ENCODE results near the gene THADA.
"Not testable (repeated sequence)": the region's sequence is repeated elsewhere in the genome, so short reads cannot be mapped to it uniquely, and the experiment has no call there.

Gene THADA

DNA sequence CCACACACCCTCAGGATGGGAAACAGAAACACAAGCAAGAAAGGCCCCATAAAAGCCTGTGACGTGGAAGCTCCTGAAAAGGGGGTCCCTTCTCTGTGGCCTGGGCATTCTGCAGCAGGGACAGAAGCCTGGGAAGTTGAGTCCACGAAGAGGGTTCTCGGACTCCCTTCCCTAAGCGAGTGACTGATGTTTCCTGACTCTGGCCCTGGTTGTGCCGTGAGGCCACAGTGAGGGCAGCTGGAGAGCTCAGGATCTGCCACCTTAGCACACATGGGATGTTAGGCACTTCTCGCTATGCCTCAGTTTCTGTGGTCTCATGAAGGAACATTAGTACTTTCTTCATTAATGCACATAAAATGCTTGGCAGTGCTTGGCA, 282.2 kb downstream of the THADA start:
- no peak for DNase-seq

DNA sequence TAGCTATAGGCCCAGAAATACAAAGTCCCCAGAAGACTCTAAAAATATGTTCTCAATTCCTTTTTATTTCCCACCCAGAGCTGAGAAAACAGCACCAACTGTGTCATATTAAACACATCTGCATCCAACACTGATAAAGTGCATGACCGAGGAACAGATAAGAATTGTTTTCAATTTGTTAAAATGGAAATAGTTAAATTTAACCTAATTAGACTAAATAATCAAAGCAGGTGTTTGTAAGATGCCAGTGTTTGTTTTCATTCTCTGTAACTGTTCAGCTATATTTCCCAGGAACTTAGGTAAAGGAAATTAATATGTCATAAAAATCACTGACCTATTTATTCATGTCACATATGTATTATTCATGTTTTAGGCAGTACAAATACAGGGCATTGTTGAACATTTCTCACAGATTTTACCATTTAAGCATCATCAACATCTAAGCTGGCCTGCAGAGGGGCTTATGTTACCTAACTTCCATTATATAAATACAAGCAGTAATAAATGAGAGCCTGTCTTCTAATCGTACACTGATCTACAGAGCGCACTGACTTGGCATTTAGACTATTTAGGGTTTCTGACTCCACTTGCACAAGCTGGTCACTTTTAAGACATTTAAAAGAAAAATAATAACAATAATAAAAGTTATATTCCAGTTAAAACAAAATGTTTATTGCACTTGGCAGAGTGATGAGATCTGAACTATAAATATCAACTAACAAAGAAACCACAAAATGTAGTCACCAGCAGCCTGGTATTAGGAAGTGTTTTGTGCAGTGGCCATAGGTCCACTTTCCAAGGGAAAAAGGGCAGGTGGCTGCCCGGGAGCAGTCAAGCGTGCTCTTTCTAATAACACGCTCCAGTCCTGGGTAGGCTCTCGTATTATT, 282.8 kb downstream of the THADA start:
- DNase-seq: no peak

DNA sequence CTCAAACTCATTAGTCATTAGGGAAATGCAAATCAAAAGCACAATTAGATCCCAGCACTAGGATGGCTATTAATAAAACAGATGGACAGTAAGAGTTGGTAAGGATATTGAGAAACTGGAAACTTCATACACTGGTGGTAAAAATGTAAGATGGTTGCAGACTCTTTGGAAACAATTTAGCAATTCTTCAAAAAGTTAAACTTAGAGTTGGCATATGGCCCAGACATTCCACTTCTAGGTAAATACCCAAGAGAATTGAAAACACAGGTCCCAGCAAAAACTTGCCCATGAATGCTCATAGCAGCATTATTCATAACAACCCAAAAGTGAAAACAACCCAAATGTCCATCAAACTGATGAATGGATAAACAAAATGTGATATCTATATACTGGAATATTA, 284.6 kb downstream of the THADA start:
- DNase-seq: no peak

DNA sequence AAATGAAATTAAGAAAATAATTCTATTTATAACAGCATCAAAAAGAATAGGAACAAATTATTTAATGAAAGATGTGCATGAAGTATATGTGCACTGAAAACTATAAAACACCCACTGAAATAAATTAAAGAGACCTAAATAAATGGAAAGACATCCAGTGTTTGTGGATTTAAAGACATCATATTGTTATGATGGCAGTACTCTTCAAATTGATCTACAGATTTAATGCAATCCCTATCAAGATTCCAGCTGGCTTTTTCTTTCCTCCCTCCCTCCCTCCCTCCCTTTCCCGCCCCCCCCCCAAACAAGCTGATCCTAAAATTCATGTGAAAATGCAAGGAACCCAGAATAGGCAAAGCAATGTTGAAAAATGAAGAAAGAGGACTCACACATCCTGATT, 285.9 kb downstream of the THADA start:
- DNase-seq: no peak

DNA sequence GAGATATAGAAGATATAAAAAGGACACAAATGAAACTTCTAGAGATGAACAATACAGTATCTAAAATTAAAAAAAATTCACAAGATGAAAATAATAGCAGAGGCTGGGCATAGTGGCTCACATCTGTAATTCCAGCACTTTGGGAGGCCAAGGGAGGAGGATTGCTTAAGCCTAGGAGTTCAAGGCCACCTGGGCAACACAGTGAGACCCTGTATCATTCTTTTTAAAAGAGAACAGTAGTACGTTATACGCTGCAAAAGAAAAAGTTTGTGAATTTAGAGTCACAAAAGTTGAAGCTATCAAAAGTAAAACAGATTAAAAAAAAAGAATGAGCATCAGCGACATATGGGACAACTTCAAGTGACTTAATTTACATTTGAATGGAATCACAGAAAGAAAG, 287.9 kb downstream of the THADA start:
- no peak for DNase-seq

DNA sequence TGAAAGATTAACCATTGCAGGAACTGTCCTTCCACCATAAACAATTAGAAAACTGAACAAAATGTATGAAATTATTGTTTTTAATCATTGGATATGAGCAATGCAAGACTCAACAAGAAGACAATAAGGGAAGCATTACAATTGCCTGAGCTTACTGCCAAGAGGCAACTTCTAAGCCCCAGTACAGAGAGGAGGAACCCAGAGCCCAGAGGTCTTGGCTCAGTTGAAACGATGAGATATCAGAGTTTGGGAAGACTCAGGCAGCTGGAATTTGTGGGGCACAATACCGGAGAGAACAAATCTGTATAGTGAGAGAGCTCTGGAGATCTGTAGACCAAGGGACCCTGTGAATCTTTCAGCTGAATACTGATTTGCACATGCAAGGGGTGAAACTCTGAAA, 288.8 kb downstream of the THADA start:
- no peak for DNase-seq

DNA sequence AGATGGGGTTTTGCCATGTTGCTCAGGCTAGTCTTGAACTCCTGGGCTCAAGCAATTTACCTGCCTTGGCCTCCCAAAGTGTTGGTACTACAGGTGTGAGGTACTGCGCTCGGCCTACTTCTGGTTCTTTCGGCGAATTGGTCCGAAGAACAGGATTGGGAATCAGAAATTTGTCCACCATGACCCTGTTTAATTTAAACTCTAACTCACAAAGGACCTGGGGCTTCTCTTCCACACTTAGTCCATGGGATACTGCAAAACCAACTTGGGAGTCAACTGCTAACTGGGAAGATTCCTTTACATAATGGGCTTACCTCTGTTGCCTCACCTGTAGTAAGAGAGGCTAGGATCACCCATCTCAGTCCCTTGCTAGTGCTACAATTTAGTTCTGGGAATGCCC, 289.6 kb downstream of the THADA start:
- no peak for DNase-seq

DNA sequence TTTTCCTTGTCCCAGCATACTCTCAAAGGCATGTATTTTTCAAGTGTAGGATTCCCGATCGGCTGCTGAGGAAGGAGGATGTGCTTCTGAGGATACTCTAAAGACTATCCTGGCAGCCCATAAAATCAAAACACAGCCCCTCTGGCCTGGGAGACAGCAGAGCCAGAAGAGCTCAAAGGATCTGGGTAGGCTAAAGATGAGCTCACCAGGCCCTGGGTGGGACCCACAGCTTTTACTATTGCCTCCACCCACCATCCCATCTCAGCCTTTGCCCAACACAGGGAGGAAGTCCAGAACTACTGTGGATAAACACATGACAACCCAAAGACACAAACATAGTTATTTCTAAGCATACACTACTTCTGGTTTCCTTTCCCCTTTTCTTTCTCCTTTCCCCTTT, 290.3 kb downstream of the THADA start:
- DNase-seq: no peak

DNA sequence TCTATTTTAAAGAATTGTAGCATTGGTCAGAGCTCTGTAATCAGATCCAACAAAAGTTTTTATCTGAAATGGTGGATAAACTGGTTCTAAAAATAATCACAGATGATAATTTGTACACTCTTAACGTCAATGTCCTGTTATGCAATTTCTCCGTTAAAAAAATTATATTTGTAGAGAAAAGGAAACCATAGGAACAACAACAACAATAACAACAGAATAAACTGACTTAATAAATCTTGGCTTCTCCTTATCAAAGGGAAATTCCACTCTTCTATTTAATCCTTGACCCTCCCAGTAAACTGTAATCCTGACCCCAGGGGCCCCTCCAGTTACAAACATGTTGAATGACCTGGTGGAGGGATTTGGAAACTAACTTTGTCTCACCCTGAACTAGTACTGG, 290.8 kb downstream of the THADA start:
- DNase-seq: no peak

DNA sequence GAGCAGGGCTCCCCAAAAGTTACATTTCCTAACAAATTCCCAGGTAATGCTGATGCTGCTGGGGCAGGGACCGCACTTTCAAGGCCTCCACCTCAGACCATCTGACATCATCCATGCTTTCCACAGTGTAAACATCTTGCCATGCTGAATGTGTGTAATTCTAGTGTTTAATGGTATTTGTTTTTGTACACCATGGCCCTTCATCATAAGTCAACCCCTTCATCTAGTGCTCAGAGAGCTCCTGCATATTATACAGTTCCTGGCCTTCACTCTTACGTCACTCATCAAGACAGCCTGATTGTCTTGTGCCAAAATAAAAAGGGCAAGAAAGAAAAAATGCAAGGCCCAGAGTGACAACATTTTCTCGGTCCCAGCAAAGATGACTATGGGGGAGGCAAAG, 291.9 kb downstream of the THADA start:
- no peak for DNase-seq

DNA sequence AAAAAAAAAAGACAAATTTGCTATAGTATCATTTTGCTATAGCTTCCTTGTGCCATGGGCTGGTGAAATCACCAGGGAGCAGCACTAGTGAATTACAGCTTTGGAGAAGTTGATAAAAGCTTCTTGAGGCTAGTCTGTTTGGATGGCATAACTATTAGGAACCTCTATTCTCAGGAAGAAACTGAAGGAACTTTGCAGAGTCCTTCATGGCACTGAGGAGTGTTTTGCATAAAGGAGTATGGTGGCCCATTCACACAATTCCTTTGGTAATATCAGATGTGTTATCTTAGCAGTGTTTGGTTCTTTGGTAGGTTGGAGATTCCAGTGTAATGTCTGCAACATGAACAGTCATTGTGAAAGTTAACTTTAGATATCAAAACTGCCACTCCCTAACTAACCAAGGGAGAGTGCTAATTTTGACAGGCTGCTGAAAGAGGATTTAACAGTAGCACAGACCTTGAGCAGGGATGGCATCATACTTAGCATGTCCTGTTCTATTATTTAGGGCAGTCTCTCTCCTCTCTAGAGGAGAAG, 292.8 kb downstream of the THADA start:
- no peak for DNase-seq

DNA sequence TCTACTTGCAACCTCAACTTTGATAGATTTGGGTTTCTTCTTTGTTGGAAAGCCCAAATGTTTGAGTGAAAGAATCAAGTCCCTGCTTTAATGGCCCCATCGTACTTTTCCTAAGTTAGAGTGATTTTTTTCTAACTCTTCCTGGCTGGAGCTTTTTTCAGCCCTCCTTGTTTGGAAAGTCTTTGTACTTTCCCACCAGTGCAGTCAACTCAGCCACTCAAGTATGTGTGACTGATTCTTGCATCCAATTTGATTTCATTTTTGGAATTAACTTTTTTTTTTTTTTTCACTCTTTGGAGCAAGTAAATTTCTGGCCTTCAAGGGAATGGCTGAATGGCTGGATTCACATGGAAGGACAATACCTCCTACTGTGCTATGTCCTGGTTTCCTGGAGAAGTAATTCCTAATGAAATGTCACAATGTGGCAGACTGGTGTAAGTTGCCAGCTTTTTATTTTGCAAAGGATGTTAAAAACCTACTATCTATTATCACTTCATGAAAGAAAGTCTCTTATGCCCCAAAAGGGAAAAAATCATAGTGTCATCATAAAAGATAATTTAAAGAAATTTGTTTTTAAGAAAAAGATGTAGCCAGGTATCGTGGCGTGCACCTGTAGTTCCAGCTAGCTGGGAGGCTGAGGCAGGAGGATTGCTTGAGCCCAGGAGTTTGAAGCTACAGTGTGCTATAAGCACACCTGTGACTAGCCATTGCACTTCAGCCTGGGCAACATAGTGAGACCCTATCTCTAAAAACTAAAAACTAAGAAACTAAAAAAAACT, 293.5 kb downstream of the THADA start:
- no peak for DNase-seq

DNA sequence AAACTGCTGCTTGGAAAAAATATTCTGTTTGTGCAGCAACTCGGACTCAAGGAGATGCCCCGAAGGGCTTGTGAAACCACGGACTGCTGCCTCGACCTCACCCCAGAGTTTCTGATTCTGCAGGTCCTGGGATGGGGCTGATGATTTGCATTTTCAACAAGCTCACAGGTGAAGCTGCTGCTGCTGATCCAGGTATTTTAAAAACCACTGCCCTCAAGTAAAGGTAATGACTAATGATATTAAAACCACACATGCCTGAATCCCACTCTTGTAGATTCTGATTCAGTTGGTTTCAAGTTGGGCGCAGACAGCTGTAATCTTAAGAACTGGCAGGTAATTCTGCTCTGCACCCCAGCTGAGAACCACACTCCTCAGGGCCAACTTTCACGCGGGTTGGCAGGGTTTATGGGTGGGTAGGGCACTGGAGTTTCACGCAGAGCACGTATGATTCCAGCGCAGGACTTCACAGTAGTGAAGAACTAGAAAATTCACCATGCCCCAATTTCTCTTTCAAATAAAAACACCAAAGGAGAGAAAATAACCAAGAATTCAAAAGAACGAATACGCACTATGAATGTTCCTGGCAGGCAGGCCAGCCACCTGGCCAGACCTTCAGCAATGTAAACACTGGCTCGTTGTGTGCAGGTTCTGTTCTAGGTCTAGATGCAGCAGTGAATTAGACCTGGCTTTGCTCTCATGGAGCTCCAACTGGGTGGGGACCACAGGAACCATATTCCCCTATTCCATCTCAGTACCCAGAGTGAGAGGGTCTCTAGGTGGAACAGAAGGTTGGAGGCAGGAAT, 294.9 kb downstream of the THADA start:
- DNase-seq: no peak

DNA sequence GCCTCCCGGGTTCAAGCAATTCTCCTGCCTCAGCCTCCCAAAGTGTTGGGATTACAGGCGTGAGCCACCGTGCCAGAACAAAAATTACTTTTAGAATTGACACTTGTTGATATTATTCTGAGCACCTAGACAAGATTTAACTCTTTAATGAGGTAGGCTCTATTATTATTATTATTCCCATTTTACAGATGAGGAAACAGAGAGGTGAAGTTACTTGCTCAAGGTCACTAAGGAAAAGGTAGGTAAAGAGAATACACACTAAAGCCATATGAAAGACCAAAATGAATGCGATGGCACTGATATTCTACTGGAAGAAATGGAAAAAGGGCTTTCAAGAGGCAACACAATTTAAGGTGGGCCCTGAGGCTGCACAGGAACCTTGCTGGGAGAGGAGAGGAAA, 295.6 kb downstream of the THADA start:
- no peak for DNase-seq

DNA sequence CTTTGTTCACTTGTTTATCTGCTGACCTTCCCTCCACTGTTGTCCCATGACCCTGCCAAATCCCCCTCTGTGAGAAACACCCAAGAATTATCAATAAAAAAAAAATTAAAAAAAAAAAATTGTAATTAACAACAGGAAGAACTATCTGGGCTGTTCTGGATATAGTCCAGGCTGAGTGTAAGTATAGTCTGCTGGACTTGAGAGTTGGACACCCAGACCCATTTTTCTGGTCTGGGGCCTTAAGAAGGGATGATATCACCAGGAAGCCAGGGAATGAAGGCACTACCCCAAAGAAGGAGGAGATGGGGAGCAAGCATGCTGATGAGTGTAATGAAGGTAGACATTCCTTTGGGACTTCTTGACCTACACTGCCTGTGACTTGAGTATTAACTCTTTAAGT, 297.3 kb downstream of the THADA start:
- DNase-seq: no peak

DNA sequence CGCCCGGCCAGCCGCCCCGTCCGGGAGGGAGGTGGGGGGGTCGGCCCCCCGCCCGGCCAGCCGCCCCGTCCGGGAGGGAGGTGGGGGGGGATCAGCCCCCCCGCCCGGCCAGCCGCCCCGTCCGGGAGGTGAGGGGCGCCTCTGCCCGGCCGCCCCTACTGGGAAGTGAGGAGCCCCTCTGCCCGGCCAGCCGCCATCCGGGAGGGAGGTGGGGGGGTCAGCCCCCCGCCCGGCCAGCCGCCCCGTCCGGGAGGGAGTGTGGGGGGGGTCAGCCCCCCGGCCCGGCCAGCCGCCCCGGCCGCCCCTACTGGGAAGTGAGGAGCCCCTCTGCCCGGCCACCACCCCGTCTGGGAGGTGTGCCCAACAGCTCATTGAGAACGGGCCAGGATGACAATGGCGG, 298.1 kb downstream of the THADA start:
- DNase-seq: not testable (repeated sequence)

DNA sequence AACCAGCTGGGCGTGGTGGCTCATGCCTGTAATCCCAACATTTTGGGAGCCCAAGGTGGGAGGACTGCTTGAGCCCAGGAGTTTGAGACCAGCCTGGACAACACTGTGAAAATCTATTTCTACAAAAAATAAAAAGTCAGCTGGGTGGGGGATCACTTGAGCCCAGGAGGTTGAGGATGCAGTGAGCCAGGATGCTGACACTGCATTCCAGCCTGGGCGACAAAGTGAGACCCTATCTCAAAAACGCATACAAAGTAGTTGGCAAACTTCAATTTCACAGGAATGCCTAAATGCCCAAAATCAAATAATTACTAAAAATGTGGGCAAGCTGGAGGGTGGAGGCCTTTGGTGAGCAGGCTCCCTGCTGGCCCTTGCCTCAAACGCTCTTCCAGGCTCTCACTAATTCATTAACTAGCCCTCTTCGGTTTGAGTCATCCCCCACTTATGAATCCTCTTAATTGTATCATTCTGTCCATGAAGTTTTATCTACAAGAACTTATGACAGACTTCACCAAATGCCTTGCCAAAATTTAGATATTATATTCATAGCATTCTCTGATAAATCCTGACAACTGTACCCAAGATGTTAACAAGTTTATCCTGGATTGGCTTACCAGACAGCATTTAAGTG, 300.8 kb downstream of the THADA start:
- no peak for DNase-seq

DNA sequence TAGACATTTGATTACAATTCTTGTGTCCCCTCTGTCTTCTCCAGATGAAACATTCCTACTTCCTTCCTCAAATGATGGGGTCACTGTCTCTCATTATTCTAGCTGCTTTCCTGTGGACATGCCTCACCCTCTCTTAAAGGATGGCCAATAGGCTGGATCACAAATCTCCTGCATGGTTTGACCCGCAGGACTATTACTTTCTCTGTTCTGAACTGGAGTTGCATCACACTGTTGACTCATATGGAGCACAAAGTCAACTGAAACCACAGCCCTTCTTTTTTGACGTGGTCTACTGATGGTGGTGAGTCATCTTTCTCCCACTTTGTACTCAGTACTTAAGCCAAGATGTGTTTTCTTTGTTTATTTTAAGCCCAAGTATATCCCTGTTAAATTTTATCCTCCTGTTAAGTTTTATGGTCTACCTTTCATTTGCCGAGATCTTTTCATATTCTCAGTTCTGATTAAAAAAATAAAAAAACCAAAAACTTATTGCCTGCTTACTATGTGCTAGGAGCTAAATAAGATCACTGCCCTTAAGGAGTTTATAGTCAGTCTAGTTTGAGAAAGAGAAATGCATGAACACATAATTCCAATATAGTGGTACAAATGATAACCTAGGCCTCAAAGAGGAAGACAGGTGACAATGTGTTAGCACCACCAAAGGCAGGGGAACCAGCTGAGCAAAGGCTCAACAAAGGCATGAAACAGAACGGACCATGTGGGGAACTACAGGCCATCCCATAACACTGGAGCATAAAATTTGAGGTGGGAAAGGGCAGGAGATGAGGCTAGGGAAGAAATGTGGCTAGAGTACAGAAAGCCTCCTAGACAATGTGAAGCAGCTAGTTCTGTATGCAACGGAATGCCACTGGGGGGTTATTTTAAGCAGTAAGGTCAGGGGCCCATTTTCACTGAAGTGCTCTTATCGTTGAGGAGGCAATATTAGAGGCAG, 301.8 kb downstream of the THADA start:
- peak; percentile 8 to 23 for DNase-seq

DNA sequence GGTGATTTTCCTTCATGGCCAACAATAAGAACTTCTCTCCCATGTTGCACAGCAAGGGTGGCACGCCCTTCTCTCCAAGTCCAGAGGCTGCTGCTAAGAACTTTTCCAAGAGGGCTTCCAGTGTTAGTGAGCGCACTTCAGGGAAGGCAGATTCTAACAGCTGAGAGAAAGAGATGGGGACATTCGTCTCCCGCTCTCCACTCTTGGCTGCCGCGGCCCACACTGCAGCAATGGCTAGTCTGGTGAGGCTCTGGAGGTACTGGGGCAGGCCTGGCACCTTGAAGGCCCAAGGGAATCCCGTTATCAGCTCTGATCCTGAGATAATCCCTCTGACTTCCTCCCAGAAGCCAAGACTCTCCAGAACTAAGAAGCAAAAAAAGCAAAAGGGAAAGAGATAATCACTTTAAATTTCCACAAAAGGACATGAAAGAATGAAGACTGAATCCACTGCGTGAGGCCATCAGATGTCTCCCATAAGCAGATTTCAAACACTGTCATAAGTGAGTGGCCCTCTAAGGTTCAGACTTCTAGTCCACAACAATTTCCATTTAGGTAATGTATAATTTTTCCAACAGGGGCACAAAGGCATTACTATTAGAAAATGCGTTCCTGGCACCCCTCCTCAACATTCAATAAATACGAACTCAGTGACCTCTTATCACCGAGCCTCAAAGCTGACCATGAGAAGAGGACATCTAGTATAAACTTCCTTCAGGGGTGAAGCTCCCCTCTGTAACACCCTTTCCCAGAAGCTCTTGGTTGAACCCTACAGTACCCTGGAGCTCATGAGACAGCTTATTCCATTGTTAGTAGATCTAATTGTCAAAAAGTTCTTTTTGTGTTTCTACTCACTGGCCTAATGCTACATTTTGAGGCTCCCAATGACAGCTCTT, 302.7 kb downstream of the THADA start:
- no peak for DNase-seq

DNA sequence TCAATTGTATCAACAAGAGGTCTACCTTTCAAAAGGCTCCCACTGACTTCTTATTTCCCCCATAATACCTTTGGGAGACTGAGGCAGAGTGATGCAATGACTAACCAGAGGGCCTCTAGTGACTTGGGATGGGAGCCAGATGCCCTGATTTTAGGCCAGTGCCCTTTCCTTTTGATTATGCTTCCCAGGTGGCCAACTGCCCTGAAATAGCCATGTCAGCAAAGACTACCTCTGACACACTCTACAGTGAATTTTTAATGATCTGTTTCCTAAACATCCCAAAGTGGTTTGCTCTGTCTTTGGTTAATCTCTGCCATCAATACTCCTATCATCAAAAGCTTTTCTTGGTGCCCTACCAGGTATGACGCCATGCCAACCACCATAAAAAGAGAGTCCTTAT, 303.5 kb downstream of the THADA start:
- no peak for DNase-seq

DNA sequence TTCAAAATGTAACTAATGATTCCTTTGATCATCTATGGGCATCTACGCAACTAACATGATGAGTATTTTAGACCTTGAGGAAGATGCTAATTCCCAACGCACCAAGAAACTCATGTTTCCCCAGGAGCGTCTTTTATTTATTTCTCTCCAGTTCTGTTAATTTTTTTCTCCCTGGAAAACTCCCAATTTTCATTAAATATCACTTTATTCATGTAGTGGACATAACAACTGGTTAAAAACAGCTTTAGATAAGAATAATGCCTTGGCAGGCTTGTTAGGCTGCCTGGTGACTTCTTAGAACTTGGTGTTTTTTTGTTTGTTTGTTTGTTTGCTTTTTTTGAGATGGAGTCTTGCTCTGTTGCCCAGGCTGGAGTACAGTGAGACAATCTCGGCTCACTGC, 306.5 kb downstream of the THADA start:
- DNase-seq: no peak

All from activated CD4-positive, alpha-beta T cell treated with anti-CD3 and anti-CD28 coated beads for 4 hours (primary cell).